Hepatocyte (in vitro differentiated cells): ENCODE data around the gene TNFSF8.

Experiments used
- CTCF ChIP-seq: fragments of 200-600 bp; sonication (generic); IDR thresholded peaks from 2 replicates; pipeline ENCODE4 v1.5.1; 2016; ENCODE audit warnings: antibody characterized with exemption, mild to moderate bottlenecking; ENCODE audit not compliant: poor library complexity
- EZH2 ChIP-seq: fragments of 200-600 bp; sonication (generic); IDR thresholded peaks from 2 replicates; pipeline ENCODE4 v1.6.1; 2016; ENCODE audit warnings: antibody characterized with exemption, mild to moderate bottlenecking, borderline replicate concordance
- EZH2phosphoT487 ChIP-seq: fragments of 200-600 bp; sonication (generic); IDR thresholded peaks from one replicate; pipeline ENCODE4 v1.6.1; 2018; ENCODE audit warnings: antibody characterized with exemption, mild to moderate bottlenecking, low read depth, moderate library complexity; ENCODE audit not compliant: unreplicated experiment, severe bottlenecking

DNA sequence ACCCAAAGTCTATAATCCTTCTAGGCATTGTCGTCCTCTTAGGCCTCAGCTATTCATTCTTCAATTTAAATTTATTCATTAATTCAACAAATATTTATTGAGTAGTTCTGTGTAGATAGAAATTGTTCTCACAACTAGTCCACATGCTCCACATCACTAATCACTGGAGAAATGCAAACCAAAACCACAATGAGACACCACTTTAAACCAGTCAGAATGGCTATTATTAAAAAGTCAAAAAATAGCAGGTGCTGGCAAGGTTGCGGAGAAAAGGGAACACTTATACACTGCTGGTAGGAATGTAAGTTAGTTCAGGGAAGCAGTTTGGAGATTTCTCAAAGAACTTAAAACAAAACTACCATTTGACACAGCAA, 73.5 kb downstream of the TNFSF8 start:
- TF ChIP-seq CTCF: no peak
- no peak for TF ChIP-seq EZH2
- TF ChIP-seq EZH2phosphoT487: no peak
